Neural cell (in vitro differentiated cells): ENCODE data around the gene ALKBH6. TPM values are rescaled to one million over a fixed set of nuclear protein-coding genes. Genes with fewer than 3 reads are reported as not detected.

Experiments used
- H2AFZ ChIP-seq: fragments of 200-600, 300-800 bp; sonication (generic), shearing (Covaris generic); 2 replicates; pipeline ENCODE4 v1.6.0; 2014; ENCODE audit warnings: low read depth, mild to moderate bottlenecking, antibody characterized with exemption, low read length, moderate library complexity
- H3F3A ChIP-seq: fragments of 200-600 bp; shearing (Covaris generic); 2 replicates; pipeline ENCODE4 v1.6.1; 2016; ENCODE audit warnings: mild to moderate bottlenecking, moderate library complexity, mixed read lengths, antibody characterized with exemption, low read length; ENCODE audit not compliant: insufficient read depth, poor library complexity, severe bottlenecking
- H3K27ac ChIP-seq: fragments of 200-600, 300-800 bp; sonication (generic), shearing (Covaris generic); 2 replicates; pipeline ENCODE4 v1.5.1; 2014; ENCODE audit warnings: mild to moderate bottlenecking, low read length, moderate library complexity
- H3K27me3 ChIP-seq: fragments of 300-800, 200-600 bp; sonication (generic), shearing (Covaris generic); 2 replicates; pipeline ENCODE4 v1.6.0; 2014; ENCODE audit warnings: mild to moderate bottlenecking, low read depth, low read length, moderate library complexity; ENCODE audit not compliant: insufficient read depth
- H3K36me3 ChIP-seq: fragments of 300-800, 200-600 bp; sonication (generic), shearing (Covaris generic); 2 replicates; pipeline ENCODE4 v1.5.1; 2014; ENCODE audit warnings: mild to moderate bottlenecking, antibody characterized with exemption, low read length, moderate library complexity; ENCODE audit not compliant: insufficient read depth
- H3K4me2 ChIP-seq: fragments of 300-800, 200-600 bp; sonication (generic), shearing (Covaris generic); 2 replicates; pipeline ENCODE4 v1.6.0; 2014; ENCODE audit warnings: mild to moderate bottlenecking, low read length
- H3K4me3 ChIP-seq: fragments of 300-800, 200-600 bp; sonication (generic), shearing (Covaris generic); 2 replicates; pipeline ENCODE4 v1.5.1; 2014; ENCODE audit warnings: mild to moderate bottlenecking, low read length, moderate library complexity
- H3K79me2 ChIP-seq: fragments of 200-600 bp; shearing (Covaris generic); replicated peaks from 2 replicates; pipeline ENCODE4 v1.6.0; 2014; ENCODE audit warnings: mild to moderate bottlenecking, low read length, moderate library complexity; ENCODE audit not compliant: insufficient read depth
- H3K9ac ChIP-seq: fragments of 300-800, 200-600 bp; sonication (generic), shearing (Covaris generic); 2 replicates; pipeline ENCODE4 v1.6.1; 2016; ENCODE audit warnings: mild to moderate bottlenecking, low read length, mixed read lengths
- H3K9me2 ChIP-seq: fragments of 200-600 bp; shearing (Covaris generic); 2 replicates; pipeline ENCODE4 v1.6.1; 2016; ENCODE audit warnings: mild to moderate bottlenecking, low read length, mixed read lengths; ENCODE audit not compliant: insufficient read depth
- H3K9me3 ChIP-seq: fragments of 200-600, 300-800 bp; sonication (generic), shearing (Covaris generic); 2 replicates; pipeline ENCODE4 v1.6.1; 2016; ENCODE audit warnings: mild to moderate bottlenecking, mixed run types, low read length, moderate library complexity, mixed read lengths
- H4K20me1 ChIP-seq: fragments of 200-600 bp; shearing (Covaris generic); 2 replicates; pipeline ENCODE4 v1.6.1; 2016; ENCODE audit warnings: mild to moderate bottlenecking, mixed run types; ENCODE audit not compliant: insufficient read depth
- CTCF ChIP-seq: fragments of 450-650 bp; IDR thresholded peaks from 2 replicates; pipeline ENCODE4 v1.5.1; 2014; ENCODE audit warnings: antibody characterized with exemption, mild to moderate bottlenecking, moderate library complexity; ENCODE audit not compliant: poor library complexity, severe bottlenecking
- EP300 ChIP-seq: fragments of 450-650 bp; conservative IDR thresholded peaks from 2 replicates; pipeline ENCODE4 v1.6.1; 2014; ENCODE audit warnings: antibody characterized with exemption, mild to moderate bottlenecking, moderate library complexity; ENCODE audit not compliant: poor library complexity, severe bottlenecking
- EZH2 ChIP-seq: fragments of 200-600, 300-800 bp; shearing (Covaris generic), sonication (generic); IDR thresholded peaks from 2 replicates; pipeline ENCODE4 v1.6.1; 2014; ENCODE audit warnings: antibody characterized with exemption, low read length, borderline replicate concordance, mild to moderate bottlenecking; ENCODE audit not compliant: insufficient read depth, poor library complexity, severe bottlenecking
- MXI1 ChIP-seq: fragments of 450-650 bp; conservative IDR thresholded peaks from 2 replicates; pipeline ENCODE4 v1.6.1; 2014; ENCODE audit warnings: antibody characterized with exemption, mild to moderate bottlenecking; ENCODE audit not compliant: poor library complexity, severe bottlenecking
- POLR2AphosphoS5 ChIP-seq: IDR thresholded peaks from 2 replicates; pipeline ENCODE4 v1.6.1; 2012
- RAD21 ChIP-seq: fragments of 450-650 bp; conservative IDR thresholded peaks from 2 replicates; pipeline ENCODE4 v1.6.1; 2014; ENCODE audit warnings: antibody characterized with exemption, mild to moderate bottlenecking, moderate library complexity
- REST ChIP-seq: IDR thresholded peaks from 2 replicates; pipeline ENCODE4 v1.6.1; 2012; ENCODE audit warnings: borderline replicate concordance
- SMC3 ChIP-seq: fragments of 450-650 bp; conservative IDR thresholded peaks from 2 replicates; pipeline ENCODE4 v1.6.1; 2014; ENCODE audit warnings: antibody characterized with exemption, mild to moderate bottlenecking, moderate library complexity; ENCODE audit not compliant: poor library complexity
- TAF1 ChIP-seq: IDR thresholded peaks from 2 replicates; pipeline ENCODE4 v1.6.1; 2012; ENCODE audit warnings: low read depth
- polyA plus RNA-seq: library from polyadenylated mRNA; depleted of rRNA; stranded (reverse); fragments of >200 nt; gene quantifications from 2 replicates; pipeline ENCODE4 v1.2.3, GENCODE V29; 2014

Gene ALKBH6
- polyA plus RNA-seq, 1 donor from 2014 or later = 45.6 TPM

GRCh38 chr19:36023432-36023831, 9.4 kb upstream of the ALKBH6 start:
- H3K79me2 ChIP-seq = no peaks in the 10 kb centered on the region
- no peak overlapping the region for H3K27ac ChIP-seq
- no peak overlapping the region for H3K9ac ChIP-seq
- H3K4me3 ChIP-seq = no peak overlapping the region
- H3K4me2 ChIP-seq = no peak overlapping the region
- no peak for TF ChIP-seq RAD21
- no peaks in the 10 kb centered on the region for H3K27me3 ChIP-seq
- no peaks in the 10 kb centered on the region for H4K20me1 ChIP-seq
- no peaks in the 10 kb centered on the region for H3F3A ChIP-seq
- no peaks in the 10 kb centered on the region for H3K9me2 ChIP-seq
- H3K9me3 ChIP-seq = no peaks in the 10 kb centered on the region
- no peak overlapping the region for H2AFZ ChIP-seq
- no peaks in the 10 kb centered on the region for H3K36me3 ChIP-seq

GRCh38 chr19:36019061-36019670, 5.2 kb upstream of the ALKBH6 start:
- Histone ChIP-seq H3K9me2 (no peaks in the 10 kb centered on the region), H3K27ac (no peak overlapping the region), H3K4me2 (no peak overlapping the region), H4K20me1 (no peaks in the 10 kb centered on the region), H3K27me3 (no peaks in the 10 kb centered on the region), H3K4me3 (no peak overlapping the region), H3K79me2 (no peaks in the 10 kb centered on the region), H3K9me3 (no peaks in the 10 kb centered on the region), H2AFZ (no peak overlapping the region), H3K36me3 (peaks cover 5% of the 10 kb centered on the region), H3F3A (no peaks in the 10 kb centered on the region), H3K9ac (no peak overlapping the region)
- TF ChIP-seq MXI1 (no peak), SMC3 (no peak), TAF1 (no peak), EZH2 (no peak), EP300 (no peak), CTCF (no peak), RAD21 (no peak), POLR2AphosphoS5 (no peak), REST (no peak)
